ENCODE data around the gene TLR10. TPM values are rescaled to one million over a fixed set of nuclear protein-coding genes. Genes with fewer than 3 reads are reported as not detected.

TLR10 gene, protein sequence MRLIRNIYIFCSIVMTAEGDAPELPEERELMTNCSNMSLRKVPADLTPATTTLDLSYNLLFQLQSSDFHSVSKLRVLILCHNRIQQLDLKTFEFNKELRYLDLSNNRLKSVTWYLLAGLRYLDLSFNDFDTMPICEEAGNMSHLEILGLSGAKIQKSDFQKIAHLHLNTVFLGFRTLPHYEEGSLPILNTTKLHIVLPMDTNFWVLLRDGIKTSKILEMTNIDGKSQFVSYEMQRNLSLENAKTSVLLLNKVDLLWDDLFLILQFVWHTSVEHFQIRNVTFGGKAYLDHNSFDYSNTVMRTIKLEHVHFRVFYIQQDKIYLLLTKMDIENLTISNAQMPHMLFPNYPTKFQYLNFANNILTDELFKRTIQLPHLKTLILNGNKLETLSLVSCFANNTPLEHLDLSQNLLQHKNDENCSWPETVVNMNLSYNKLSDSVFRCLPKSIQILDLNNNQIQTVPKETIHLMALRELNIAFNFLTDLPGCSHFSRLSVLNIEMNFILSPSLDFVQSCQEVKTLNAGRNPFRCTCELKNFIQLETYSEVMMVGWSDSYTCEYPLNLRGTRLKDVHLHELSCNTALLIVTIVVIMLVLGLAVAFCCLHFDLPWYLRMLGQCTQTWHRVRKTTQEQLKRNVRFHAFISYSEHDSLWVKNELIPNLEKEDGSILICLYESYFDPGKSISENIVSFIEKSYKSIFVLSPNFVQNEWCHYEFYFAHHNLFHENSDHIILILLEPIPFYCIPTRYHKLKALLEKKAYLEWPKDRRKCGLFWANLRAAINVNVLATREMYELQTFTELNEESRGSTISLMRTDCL
- total RNA-seq = under 0.01 TPM in 1 of 2 replicates, not detected in the other

DNA sequence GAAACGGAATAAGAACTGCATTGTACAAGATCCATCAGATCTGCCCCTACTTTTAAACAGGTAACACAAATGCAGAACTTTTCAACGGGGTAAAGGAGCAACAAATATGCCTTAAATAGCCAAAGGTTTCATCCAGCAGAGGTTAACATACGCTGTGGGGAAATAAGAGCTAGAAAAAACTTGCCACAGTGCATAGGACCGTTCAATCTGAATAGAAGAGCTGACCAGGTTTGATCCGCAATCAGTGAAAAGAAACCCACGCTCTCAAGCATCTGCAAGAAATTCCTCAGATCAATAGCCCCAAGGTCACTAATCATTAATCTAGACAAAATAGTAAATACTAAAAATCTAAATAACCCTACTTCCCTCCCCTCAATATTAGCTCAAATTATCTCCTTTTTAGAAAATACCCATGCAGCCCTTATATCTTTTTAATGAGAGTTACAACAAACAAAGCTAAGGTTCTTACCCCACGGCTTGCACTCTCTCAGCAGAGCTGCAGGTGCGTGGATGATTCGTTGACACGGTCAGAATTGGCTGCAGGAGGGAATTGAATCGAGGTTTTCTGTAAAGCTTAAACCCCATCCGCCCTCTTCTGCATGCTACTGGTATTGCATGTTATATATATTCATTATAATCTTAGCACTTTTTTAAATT lies at the start of gene TLR10:
TLR10 (minus strand) TSS at position 539 of the 657 bp plus-strand sequence. CDS start 7,400 bp downstream, outside the sequence.

DNA sequence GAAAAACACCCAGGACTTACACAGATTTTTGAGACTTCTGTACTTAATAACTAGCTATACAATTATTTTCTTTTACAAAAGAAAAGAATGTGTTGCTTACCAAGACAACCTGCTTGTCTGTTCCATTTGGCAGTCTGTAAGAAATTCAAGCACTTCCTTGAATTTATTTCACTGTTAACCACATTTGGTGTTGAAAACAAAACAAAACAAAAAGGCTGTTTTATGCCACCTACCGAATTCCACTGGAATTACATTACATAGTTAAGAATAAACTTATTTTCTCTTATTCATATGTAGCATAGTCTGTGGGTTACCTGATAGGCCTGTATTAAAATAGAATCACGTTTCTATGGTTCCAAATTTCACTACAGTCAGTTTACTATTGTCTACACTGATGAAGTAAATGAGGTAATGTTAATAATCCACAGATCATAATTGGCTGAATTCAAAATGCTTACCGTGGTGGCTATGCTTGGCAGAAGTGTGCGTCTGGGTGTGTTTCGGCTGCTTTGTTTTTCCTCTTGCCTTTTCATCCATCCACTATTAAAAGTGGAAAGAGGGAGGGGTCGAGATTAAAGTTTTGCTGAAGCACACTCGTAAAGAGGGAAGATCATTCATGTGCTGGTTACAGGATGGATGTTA lies 22.0 kb upstream of the TLR10 start, which contains the start of gene TLR1:
TLR1 (minus strand) TSS at position 138 of the 642 bp plus-strand sequence. CDS start 5,960 bp downstream, outside the sequence.

Small RNA genes within 50 kb of the gene (small RNA-seq; reads per million reads assigned to genes)
- not detected for gene RNA5SP158

Other genes starting within 250 kb of the TLR10 start
- gene KLF3, start 118.8 kb downstream of the TLR10 start, total RNA-seq = 13.6 and 24.4 TPM in 2 replicates
- 0.73 and 1.4 TPM in 2 replicates for gene TLR1, start 21.8 kb upstream of the TLR10 start, total RNA-seq
- gene TLR6, start 73.8 kb upstream of the TLR10 start, total RNA-seq = 3.1 and 3.7 TPM in 2 replicates
- 255 and 266 TPM in 2 replicates for gene FAM114A1, start 84.8 kb upstream of the TLR10 start, total RNA-seq
- gene TMEM156, start 249.4 kb upstream of the TLR10 start, total RNA-seq = 0.20 TPM in 1 of 2 replicates, not detected in the other

Measured in subcutaneous preadipocyte (primary cell).